ENCODE measurements around the gene RNF167. TPM values are rescaled to one million over a fixed set of nuclear protein-coding genes. Genes with fewer than 3 reads are reported as not detected.

The RNF167 gene
- total RNA-seq, 4 donors from 2014 or later, result 42.3 to 57.4 (median 54.2) TPM

DNA sequence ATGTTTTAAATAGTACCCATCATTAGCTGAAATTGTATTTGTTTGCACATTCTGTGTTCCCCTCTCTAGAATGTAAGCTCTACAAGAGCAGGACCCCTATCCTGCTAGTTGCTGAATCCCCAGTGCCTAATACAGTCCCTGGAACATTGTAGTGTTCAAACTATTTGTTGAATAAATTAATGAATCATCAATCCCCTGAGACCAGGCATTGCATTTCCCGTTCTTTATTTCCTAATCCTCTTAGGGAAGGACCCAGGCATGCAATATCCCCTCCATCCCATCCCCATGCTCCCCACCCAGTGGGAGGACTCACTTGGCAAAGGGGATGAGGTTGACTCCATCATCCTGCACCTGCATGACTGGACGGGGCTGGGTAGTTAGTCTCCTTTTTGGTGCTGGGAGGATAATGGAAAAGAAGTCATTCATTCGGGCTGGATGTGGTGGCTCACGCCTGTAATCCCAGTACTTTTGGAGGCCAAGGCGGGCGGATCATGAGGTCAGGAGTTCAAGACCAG, 54.1 kb downstream of the RNF167 start:
- DNase-seq, result no peak
- Histone ChIP-seq H3K27me3 (no peaks in the 10 kb centered on the region), H3K4me3 (no peak overlapping the region), H3K27ac (no peak overlapping the region), H3K4me1 (peaks cover 6 to 24% (median 11%) of the 10 kb centered on the region in 3 donors), H3K9me3 (no peaks in the 10 kb centered on the region), H3K36me3 (no peaks in the 10 kb centered on the region)
- intact Hi-C loops (cut with DNase I), result no loop called here
- 72 to 86% methylated on average over 3 to 5 of the region's 6 CpGs for WGBS, 2 donors
- no peak for TF ChIP-seq POLR2A (IDR thresholded peaks at IDR 0.05)
- TF ChIP-seq, protein P1, sequence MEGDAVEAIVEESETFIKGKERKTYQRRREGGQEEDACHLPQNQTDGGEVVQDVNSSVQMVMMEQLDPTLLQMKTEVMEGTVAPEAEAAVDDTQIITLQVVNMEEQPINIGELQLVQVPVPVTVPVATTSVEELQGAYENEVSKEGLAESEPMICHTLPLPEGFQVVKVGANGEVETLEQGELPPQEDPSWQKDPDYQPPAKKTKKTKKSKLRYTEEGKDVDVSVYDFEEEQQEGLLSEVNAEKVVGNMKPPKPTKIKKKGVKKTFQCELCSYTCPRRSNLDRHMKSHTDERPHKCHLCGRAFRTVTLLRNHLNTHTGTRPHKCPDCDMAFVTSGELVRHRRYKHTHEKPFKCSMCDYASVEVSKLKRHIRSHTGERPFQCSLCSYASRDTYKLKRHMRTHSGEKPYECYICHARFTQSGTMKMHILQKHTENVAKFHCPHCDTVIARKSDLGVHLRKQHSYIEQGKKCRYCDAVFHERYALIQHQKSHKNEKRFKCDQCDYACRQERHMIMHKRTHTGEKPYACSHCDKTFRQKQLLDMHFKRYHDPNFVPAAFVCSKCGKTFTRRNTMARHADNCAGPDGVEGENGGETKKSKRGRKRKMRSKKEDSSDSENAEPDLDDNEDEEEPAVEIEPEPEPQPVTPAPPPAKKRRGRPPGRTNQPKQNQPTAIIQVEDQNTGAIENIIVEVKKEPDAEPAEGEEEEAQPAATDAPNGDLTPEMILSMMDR (IDR thresholded peaks at IDR 0.05), result no peak

Small RNA genes lying within 50 kb of the gene (small RNA-seq; reads per million reads assigned to genes)
- gene MIR6864, result 0 reads per million in 4 donors
- 0 to 0.21 (median 0.14) reads per million in 4 donors for gene MIR6865

Other genes starting within 250 kb of the RNF167 start
- 10 to 100 TPM; 10.3 to 25.0 (median 14.7) TPM for gene PELP1, start 236.1 kb upstream of the RNF167 start, total RNA-seq
- 10 to 100 TPM in 2 of 4 donors, 1 to 10 TPM in 2; 4.4 to 24.8 (median 10.1) TPM for gene ARRB2, start 229.6 kb upstream of the RNF167 start, total RNA-seq
- 10 to 100 TPM; 17.3 to 45.3 (median 29.7) TPM for gene MED11, start 208.8 kb upstream of the RNF167 start, total RNA-seq
- gene ZMYND15, start 200.4 kb upstream of the RNF167 start, total RNA-seq, result 1 to 10 TPM in 2 of 4 donors, not detected in 2; 1.1 to 1.7 TPM
- gene CXCL16, start 200.3 kb upstream of the RNF167 start, total RNA-seq, result 10 to 100 TPM; 15.2 to 28.2 (median 19.5) TPM
- not detected for gene TM4SF5, start 168.4 kb upstream of the RNF167 start, total RNA-seq
- gene VMO1, start 153.9 kb upstream of the RNF167 start, total RNA-seq, result 1 to 10 TPM in 3 of 4 donors, not detected in 1; 1.3 to 5.2 (median 1.5) TPM
- gene GLTPD2, start 151.3 kb upstream of the RNF167 start, total RNA-seq, result 1 to 10 TPM in 3 of 4 donors, not detected in 1; 1.1 to 2.0 (median 1.1) TPM
- 100 to 1,000 TPM; 154 to 216 (median 201) TPM for gene PSMB6, start 144.1 kb upstream of the RNF167 start, total RNA-seq
- 100 to 1,000 TPM in 1 of 4 donors, 10 to 100 TPM in 3; 38.7 to 114 (median 86.7) TPM for gene PLD2, start 133.1 kb upstream of the RNF167 start, total RNA-seq
- 100 to 1,000 TPM in 3 of 4 donors, 10 to 100 TPM in 1; 50.1 to 156 (median 117) TPM for gene MINK1, start 106.9 kb upstream of the RNF167 start, total RNA-seq
- 1 to 10 TPM in 1 of 4 donors, under 1 TPM in 3; 0.27 to 2.7 (median 0.92) TPM for gene C17orf107, start 40.7 kb upstream of the RNF167 start, total RNA-seq
- gene CHRNE, start 37.2 kb upstream of the RNF167 start, total RNA-seq, result under 1 TPM in 1 of 4 donors, not detected in 3; 0.57 TPM
- gene GP1BA, start 8.0 kb upstream of the RNF167 start, total RNA-seq, result not detected
- 10 to 100 TPM; 29.3 to 54.2 (median 42.2) TPM for gene SLC25A11, start 222 bp upstream of the RNF167 start, total RNA-seq
- gene PFN1, start 8.3 kb downstream of the RNF167 start, total RNA-seq, result 100 to 1,000 TPM; 520 to 970 (median 715) TPM
- 1 to 10 TPM in 2 of 4 donors, under 1 TPM in 1, not detected in 1; 0.31 to 3.6 (median 1.5) TPM for gene ENO3, start 10.9 kb downstream of the RNF167 start, total RNA-seq
- 10 to 100 TPM; 34.5 to 48.8 (median 39.5) TPM for gene SPAG7, start 27.5 kb downstream of the RNF167 start, total RNA-seq
- gene CAMTA2, start 47.4 kb downstream of the RNF167 start, total RNA-seq, result 10 to 100 TPM in 3 of 4 donors, 1 to 10 TPM in 1; 6.9 to 19.6 (median 13.4) TPM
- 1 to 10 TPM in 1 of 4 donors, under 1 TPM in 1, not detected in 2; 0.31 to 1.1 TPM for gene INCA1, start 57.3 kb downstream of the RNF167 start, total RNA-seq
- 10 to 100 TPM; 66.9 to 93.3 (median 81.7) TPM for gene KIF1C, start 57.7 kb downstream of the RNF167 start, total RNA-seq
- gene SLC52A1, start 95.2 kb downstream of the RNF167 start, total RNA-seq, result 1 to 10 TPM in 2 of 4 donors, under 1 TPM in 2; 0.26 to 1.4 (median 1.1) TPM
- gene ZFP3, start 138.2 kb downstream of the RNF167 start, total RNA-seq, result 1 to 10 TPM; 1.4 to 6.1 (median 2.3) TPM
- 1 to 10 TPM; 4.5 to 7.8 (median 5.8) TPM for gene ZNF232, start 171.6 kb downstream of the RNF167 start, total RNA-seq
- gene USP6, start 175.8 kb downstream of the RNF167 start, total RNA-seq, result under 1 TPM in 2 of 4 donors, not detected in 2; under 0.01 to 0.09 TPM

Data from esophagus squamous epithelium (tissue), 5 donors.